ENCODE data around the gene FUT1. TPM values are rescaled to one million over a fixed set of nuclear protein-coding genes. Genes with fewer than 3 reads are reported as not detected.

FUT1 gene
- total and polyA plus RNA-seq, 9 of the 15 experiments (the other 6 are each of a cell fraction or from before 2014, with no cell fraction given), result 2.3 to 18.5 (median 8.8) TPM

DNA sequence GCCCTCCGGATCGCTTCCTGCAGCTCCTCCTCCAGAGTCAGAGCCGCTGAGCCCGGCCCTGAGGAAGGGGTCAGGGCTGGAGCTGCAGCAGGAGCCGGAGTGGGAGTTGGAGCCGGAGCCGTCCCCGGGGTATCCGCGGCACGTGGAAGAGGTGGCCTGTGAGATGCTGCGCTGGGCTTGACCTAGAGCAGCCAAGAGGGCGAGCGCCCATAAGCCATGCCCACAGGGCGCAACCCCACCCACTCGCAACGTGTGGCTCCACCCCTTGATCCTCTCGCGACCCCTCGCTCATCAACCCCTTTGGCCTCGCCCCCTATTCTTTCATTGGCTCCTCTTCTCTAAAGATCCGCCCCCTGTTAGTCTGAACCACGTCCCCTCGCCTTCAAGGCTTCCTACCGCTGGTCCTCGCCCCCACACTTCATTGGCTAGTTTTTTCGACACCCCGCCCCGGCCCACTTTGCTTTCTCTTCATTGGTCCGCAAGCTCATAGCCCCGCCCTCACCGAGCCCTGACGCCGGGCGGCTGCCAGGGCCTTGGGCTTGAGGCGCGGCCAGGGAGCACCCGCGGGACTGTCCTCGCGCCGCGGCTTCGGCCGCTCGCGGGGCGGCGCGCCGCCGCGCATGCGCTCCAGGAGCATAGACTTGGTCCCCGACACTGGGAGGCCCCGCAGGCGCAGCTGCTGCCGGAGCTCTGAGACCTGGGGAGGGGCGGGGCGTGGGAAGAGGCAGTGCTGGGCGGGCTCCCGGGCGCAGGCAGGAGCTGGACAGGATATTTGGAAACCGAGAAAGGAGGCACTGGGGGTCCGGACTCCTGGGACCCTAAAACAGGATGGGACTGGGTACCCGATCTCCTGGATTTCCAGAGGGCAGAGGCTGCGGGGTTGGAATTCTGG, 38.3 kb downstream of the FUT1 start (continued):
- TF ChIP-seq HNRNPH1 (optimal IDR thresholded peaks at IDR 0.05; ENCODE audit: low read depth, low read length) (no peak), PHF8 (IDR thresholded peaks at IDR 0.05; ENCODE audit: borderline replicate concordance, low read length) (peak; percentile 39; the same call in 1 of the 2 replicates), NR2C2 (CRISPR knock-in tag; IDR thresholded peaks at IDR 0.05) (no peak), NR2C2 (tag; IDR thresholded peaks at IDR 0.05) (peak; percentile 88), CHD2 (IDR thresholded peaks at IDR 0.05; ENCODE audit: low read depth, low read length) (peak; percentile 50; the same call in 1 of the 2 replicates), RBFOX2 (IDR thresholded peaks at IDR 0.05; ENCODE audit: low read depth, low read length) (peak; percentile 53), NCOA1 (IDR thresholded peaks at IDR 0.05; ENCODE audit: low read depth) (peak; percentile 11; the same call in 1 of the 2 replicates), ZFX (CRISPR knock-in tag; IDR thresholded peaks at IDR 0.05) (peak; percentile 58), TEAD1 (CRISPR knock-in tag; IDR thresholded peaks at IDR 0.05) (peak in 1 of 2 experiments; percentile 72; a peak in 1 of 4 replicates), ZNF263 (CRISPR knock-in tag; IDR thresholded peaks at IDR 0.05; ENCODE audit: borderline replicate concordance) (peak; percentile 93), TBP (optimal IDR thresholded peaks at IDR 0.05; ENCODE audit: low read depth, low read length) (peak; percentile 46), SIN3A (IDR thresholded peaks at IDR 0.05; ENCODE audit: borderline replicate concordance in 2 of 2, control insufficient read depth in 1 of 2, low read depth in 2 of 2, low read length in 2 of 2) (no peak), ZNF780A (CRISPR knock-in tag; IDR thresholded peaks at IDR 0.05) (no peak), HCFC1 (IDR thresholded peaks at IDR 0.05; ENCODE audit: low read depth, low read length) (peak; percentile 19; the same call in 1 of the 2 replicates), HDAC2 (IDR thresholded peaks at IDR 0.05) (peak; percentile 82), CBX8 (IDR thresholded peaks at IDR 0.05; ENCODE audit: borderline replicate concordance, extremely low read depth, low read depth, low read length, poor library complexity, severe bottlenecking) (no peak), CXXC5 (CRISPR knock-in tag; IDR thresholded peaks at IDR 0.05) (peak; percentile 79), PTRF (tag; IDR thresholded peaks at IDR 0.05) (no peak), ZNF316 (IDR thresholded peaks at IDR 0.05) (no peak), NFRKB (IDR thresholded peaks at IDR 0.05; ENCODE audit: low read depth) (no peak), FOXK1 (CRISPR knock-in tag; IDR thresholded peaks at IDR 0.05; ENCODE audit: borderline replicate concordance) (no peak), ASH1L (IDR thresholded peaks at IDR 0.05; ENCODE audit: borderline replicate concordance, low read depth, partially characterized antibody) (peak; percentile 76)
- TF ChIP-seq, protein P1, sequence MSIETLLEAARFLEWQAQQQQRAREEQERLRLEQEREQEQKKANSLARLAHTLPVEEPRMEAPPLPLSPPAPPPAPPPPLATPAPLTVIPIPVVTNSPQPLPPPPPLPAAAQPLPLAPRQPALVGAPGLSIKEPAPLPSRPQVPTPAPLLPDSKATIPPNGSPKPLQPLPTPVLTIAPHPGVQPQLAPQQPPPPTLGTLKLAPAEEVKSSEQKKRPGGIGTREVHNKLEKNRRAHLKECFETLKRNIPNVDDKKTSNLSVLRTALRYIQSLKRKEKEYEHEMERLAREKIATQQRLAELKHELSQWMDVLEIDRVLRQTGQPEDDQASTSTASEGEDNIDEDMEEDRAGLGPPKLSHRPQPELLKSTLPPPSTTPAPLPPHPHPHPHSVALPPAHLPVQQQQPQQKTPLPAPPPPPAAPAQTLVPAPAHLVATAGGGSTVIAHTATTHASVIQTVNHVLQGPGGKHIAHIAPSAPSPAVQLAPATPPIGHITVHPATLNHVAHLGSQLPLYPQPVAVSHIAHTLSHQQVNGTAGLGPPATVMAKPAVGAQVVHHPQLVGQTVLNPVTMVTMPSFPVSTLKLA (conservative IDR thresholded peaks at IDR 0.05), result 0 out of 4 replicates have a peak, but pooled peaks of 1 of the 2 experiments have one; percentile 35

All from K562 (cell line).